HG03439 (cell line): Measurements from ENCODE around the gene TP53I11.

Source experiments
- ATAC-seq: cut with Tn5 transposase; IDR thresholded peaks from one replicate; pipeline ENCODE4 v1.9.1; 2021; ENCODE audit warnings: mild to moderate bottlenecking, moderate library complexity; ENCODE audit not compliant: unreplicated experiment

TP53I11 gene

GRCh38 chr11:44941259-44942021, 9.2 kb downstream of the TP53I11 start:
- ATAC-seq = no peak

GRCh38 chr11:44940835-44941234, 9.8 kb downstream of the TP53I11 start:
- no peak for ATAC-seq

DNA sequence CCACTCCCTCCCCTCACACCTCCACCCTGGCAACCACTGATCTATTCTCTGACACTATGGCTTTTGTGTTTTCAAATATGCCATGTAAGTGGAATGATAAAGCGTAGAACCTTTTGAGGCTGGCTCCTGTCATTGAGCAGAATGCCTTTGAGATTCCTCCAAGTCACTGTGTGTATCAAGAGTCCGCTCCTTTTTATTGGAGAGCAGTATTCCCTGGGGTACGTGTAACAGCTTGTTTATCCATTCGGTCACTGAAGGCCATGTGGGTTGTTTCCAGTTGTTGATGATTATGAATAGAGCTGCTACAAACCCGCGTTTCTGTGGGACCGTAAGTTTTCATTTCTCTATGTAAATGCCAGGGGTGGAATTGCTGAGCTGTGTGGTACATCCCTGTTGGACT, 10.3 kb downstream of the TP53I11 start:
- ATAC-seq = no peak

DNA sequence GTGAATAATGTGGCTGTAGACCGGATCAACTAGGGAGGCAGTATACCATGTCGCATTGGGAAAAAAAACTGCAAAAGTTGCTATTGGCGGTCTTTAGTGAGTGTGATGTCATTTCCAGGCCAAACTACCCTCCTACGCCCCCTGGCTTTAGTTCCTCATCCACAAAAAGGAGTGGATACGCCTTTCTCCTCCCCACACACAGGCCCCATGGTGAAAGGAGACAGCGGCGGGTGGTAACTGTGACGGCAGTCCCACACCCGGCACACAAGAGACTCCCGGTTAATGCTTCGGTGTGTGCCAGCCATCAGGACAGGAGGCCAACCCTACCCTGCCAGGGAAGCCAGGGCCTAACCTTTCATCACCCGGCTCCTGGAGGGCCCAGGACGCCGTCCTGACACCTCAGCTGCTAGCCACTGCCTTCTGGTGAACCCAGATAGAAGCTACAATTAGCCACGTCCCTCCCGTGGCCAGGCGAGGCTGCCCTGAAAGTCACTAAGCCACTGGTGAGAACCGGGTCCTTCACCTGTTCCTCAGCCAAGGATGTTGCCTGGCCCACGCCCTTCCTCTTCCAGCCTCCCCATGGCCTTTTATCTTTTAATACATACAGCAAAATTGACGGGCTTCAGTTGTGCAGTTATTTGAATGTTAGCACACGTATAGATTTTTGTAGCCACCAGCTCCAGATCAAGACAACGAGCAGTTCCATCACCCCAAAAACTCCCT, 10.8 kb downstream of the TP53I11 start:
- ATAC-seq = no peak

- ATAC-seq = no peak
Measured at GRCh38 chr11:44938066-44938691, 12.5 kb downstream of the TP53I11 start.

- ATAC-seq = no peak
Measured at GRCh38 chr11:44936951-44937543, 13.6 kb downstream of the TP53I11 start.

DNA sequence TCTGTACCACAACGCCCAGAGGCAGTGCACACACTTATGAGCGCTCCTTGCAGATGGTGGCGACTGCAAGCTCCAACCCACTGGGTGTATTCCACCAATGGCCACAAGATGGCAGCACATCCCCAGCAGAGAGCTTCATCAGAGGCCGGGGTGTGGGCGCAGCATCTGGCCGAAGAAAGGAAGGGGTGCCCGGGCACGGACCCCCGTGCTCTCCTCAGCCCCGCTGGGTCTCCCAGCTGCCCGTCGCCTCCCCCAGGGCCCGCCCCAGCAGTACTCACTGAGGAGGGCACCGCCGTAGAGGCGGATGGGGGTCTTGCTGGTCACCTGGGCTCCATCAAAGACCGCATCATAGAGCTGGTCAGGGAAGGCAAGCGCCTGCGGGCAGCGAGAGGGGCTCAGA, 14.2 kb downstream of the TP53I11 start:
- ATAC-seq = peak; percentile 66

DNA sequence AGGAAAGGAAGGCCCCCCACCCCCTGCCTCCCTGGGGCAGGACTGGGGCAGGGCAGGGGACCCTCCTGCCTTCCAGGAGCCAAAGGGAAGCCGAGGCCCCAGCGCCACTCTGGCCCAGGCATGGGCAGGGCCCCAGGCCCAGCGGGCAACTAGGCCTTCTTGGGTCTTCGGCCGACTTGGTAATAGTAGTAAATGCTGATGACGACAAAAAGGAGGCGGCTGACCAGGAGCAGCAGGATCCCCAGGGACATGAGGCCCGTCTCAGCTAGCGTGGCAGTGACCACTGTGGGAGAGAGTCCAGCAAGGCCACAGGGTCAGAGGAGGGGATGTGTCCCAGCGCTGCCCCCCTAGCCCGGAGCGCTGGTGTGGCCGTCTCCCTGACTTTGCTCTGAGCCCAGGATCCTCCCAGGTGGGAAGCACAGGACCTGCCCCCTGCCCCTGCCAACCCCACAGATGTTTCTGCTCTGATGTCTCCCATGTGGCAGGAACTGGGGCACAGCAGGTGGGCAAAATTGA, 15.9 kb downstream of the TP53I11 start:
- ATAC-seq = no peak

- ATAC-seq = no peak
Measured at GRCh38 chr11:44934110-44934509, 16.6 kb downstream of the TP53I11 start.

- no peak for ATAC-seq
Measured at GRCh38 chr11:44931466-44931865, 19.2 kb downstream of the TP53I11 start.

DNA sequence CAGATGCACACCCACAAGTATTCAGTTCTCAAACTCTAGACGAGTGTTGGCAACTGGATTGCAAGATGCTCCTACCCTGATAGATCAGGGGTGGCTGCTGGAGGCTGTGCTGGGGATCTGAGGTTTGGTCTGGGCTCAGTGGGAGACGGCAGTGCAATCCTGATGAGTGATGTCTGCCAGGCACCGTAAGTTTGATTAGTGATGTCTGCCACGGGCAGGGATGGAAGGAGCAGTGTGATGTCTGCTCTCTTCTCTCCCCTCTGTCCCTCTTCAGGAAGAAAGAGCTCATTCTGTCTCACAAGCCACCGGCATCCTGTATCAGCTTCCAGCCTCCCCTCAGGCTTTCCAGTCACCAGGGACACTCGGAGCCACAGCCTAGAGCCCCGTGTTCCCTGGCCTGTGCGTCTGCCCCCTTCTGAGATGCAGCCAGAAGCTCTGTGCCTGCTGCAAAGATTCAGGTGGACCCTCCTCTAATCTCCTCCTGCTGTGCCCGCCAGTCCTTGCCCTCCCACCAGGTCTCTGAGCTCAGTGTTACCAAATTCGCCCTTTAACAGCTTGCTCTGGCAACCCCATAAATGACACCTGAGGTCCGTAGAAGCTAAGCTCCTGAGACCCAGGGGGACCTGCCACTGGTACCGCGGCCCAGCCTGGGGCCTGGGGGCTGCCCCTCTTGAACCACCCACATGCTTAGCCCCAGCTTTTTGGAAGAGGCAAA, 19.9 kb downstream of the TP53I11 start:
- no peak for ATAC-seq

DNA sequence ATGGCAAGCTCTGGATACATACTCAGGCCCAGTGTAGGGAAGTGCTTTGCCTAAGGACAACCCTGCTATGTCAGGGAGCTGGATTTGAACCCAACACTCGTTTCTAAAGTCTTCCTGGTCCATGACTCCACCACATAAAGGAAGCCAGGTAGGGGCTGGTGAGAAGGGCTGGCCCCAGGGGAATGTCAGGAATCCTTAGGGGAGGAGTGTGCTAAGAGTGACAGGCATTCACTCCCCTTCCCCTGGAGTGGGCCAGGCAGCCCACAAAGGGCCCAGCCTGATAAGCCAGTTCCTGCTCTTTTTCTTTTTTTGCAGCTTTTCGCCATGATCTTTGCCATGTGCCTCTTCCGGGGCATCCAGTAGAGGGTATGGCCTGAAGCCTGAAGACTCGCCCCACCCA, 21.9 kb downstream of the TP53I11 start:
- no peak for ATAC-seq

DNA sequence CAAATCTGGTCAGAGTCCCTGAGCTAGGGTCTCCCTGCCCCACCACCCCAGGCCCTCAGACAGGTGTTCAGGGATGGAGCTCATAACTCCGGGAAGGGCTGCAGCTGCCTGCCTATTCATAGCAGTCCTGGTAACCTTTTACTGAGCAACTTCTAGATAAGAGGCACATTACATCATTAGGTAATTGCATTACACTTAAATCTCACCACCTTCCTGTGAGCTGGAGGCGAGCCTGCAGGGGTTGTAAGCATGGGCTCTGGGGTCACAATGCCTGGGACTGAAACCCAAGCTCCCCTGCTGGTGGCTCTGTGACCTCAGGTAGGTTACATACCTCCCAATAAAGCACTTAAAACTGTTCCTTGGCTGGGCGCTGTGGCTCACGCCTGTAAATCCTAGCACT, 22.5 kb downstream of the TP53I11 start:
- ATAC-seq = no peak

DNA sequence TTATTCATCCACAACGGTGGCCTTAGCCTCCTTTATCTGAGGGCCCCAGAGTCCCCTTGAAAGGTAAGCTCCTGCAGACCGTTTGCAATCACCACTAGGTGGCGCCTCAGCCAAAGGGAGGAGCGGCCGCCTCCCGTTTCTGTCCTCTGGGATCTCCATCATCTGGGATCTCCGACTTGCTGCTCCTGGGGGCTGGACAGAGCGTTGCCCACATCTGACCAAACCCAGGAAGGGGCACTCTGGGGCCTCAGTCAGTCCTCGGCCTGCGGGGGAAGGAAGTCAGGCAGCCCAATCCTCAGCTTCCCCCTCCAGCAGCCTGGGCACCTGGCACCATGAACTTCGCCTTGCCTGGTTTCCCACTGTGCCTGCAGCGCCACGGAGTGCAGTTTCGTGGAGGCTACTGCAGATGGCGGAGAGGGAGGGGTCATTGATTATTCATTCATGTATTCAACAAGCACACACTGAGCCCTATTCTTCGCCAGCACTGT, 23.5 kb downstream of the TP53I11 start:
- no peak for ATAC-seq

GRCh38 chr11:44926036-44926435, 24.6 kb downstream of the TP53I11 start:
- ATAC-seq = no peak

DNA sequence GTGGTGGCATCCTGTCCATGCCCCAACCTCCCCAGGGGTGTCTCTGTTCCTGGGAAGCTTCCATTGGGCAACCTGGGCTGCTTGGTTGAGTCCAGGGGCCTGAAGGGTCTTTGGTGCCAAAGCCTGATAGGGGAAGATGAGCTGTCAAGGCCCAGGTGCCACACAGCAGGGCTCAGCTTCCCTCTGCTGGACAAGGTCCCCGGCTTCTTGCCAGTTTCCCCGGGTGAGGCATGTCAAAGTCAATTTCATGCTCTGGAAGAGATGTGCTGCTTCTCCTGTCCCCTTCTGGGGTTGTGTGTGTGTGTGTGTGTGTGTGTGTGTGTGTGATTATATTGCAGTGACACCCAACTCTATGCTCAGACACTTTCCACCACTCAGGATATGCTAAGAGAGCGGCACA, 26.9 kb downstream of the TP53I11 start:
- ATAC-seq = no peak

DNA sequence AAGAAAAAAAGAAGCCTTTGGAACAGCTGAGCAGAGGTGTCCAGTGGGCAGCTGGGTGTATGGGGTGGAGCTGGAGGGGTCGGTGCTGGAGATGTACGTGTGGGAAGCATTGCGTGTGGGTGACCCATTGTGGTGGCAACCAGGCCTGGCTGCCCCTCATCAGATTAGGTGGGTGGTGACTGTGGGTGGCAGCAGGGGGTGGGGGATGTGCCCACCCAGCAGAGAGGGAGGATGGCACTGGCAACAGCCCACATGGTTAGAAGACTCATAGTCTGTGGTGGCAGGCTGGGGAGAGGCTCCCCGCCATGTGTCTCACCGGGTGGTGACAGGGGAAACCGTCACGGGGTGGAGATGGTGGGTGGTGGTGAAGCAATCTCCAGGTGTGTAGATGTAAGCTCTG, 27.6 kb downstream of the TP53I11 start:
- ATAC-seq = no peak

- no peak for ATAC-seq
Measured at GRCh38 chr11:44920451-44920850, 30.2 kb downstream of the TP53I11 start.

GRCh38 chr11:44917741-44918140, 32.9 kb downstream of the TP53I11 start:
- no peak for ATAC-seq

DNA sequence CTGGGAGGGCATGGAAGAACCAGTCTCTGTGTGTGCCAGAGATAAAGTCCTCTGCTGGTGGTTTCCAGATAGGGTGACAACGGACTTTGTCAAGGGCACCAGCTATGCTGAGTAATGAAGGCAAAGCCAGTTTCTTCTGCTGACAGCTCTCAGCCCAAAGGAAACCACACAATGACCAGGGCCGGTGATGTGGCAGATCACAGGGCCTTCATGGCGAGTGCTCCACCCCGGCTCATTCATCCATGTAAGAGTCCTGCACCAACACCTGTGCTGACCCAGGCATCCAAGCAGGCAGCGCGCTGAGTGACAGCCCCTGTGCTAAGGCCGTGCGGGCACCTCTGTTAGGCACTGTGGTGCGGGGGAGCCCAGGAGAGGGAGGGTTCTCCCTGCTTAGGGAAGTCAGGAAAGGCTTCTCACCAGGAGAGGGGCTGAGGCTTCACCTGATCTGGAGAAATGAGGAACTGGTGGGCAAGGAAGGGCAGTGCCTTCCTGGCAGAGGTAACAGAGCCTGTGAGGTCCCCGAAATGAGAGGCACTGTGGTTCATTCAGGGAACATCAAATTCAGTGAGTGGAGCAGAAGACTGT, 33.8 kb downstream of the TP53I11 start:
- no peak for ATAC-seq
